Gastroesophageal sphincter (tissue), 3 donors: Measurements from ENCODE around the gene ANP32B.

ENCODE experiments used
- CTCF ChIP-seq, 4 experiments: fragments of 200-600 bp in 2 of 4; fragments of 450-650 bp in 2 of 4; sonication (generic) in 1 of 4; IDR thresholded peaks; one replicate each; pipeline ENCODE4 v1.5.1; 2017 to 2019; ENCODE audit warnings: antibody characterized with exemption in 4 of 4, mild to moderate bottlenecking in 2 of 4, moderate library complexity in 2 of 4
- EP300 ChIP-seq: sonication (generic); formaldehyde crosslinking; IDR thresholded peaks from one replicate; pipeline ENCODE4 v1.6.1; 2017; ENCODE audit warnings: antibody characterized with exemption, mild to moderate bottlenecking

- TF ChIP-seq CTCF (IDR thresholded peaks at IDR 0.05) (no peak), EP300 (no peak)
Observed at GRCh38 chr9:98017306-98017705, 34.2 kb downstream of the ANP32B start.
